NCI-H460 (cell line): Measurements from ENCODE around the gene PLCL2. TPM values are rescaled to one million over a fixed set of nuclear protein-coding genes. Genes with fewer than 3 reads are reported as not detected.

Source experiments
- DNase-seq: peaks from one replicate; pipeline ENCODE4 v3.0.0-alpha.2; 2016; ENCODE audit warnings: low read depth; ENCODE audit errors: extremely low read depth
- polyA plus RNA-seq: library from polyadenylated mRNA; depleted of rRNA; stranded (reverse); fragments of >200 nt; gene quantifications from 2 replicates; pipeline ENCODE4 v1.2.3, GENCODE V29; 2014; cell fraction: nucleus; rRNA removed
- total RNA-seq: library from RNA; depleted of rRNA; stranded (reverse); fragments of >200 nt; shearing (Covaris generic); gene quantifications from 2 replicates; pipeline ENCODE4 v1.2.3, GENCODE V29; 2014; rRNA removed

The PLCL2 gene
- total RNA-seq, result 3.5 and 3.8 TPM in 2 replicates
- polyA plus RNA-seq, result 0.65 and 1.0 TPM in 2 replicates

DNA sequence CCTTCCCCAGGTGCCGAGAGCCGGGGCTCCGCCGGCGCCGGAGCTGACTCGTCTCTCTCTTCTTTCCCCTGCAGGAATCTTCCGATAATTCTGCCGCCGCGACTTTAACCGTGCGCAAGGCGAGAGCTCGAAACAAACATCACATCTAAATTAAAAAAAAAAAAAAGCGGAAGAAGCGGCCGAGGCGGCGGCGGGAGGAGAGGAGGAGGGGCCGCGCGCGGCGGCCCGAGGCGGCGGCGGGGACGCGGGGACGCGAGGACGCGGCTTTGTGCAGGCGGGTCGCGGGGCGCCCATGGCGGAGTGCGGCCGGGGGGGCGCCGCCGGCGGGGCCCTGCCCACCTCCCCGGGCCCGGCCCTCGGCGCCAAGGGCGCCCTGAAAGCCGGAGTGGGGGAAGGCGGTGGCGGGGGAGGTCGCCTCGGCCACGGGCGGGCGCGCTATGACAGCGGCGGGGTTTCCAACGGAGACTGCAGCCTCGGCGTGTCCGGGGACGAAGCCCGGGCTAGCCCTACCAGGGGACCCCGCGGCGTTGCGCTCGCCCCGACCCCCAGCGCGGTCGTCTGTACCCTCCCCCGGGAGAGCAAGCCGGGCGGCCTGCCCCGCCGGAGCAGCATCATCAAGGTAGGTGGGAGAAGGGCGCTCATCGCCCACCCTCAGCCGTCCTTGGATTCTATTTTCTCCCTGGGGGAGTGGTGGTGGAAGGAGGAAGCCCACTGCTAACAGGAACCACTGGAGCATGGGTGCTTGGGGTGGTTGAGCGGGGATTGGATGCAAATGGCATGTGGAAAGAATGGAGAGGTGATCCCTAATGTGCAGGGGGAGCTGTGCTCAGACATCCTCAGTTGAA is at the start of gene PLCL2:
Gene PLCL2, plus strand, starts transcription at position 208 of the 845 bp plus-strand sequence. Its CDS starts 85 bp downstream, at position 293.
- DNase-seq, result no peak

DNA sequence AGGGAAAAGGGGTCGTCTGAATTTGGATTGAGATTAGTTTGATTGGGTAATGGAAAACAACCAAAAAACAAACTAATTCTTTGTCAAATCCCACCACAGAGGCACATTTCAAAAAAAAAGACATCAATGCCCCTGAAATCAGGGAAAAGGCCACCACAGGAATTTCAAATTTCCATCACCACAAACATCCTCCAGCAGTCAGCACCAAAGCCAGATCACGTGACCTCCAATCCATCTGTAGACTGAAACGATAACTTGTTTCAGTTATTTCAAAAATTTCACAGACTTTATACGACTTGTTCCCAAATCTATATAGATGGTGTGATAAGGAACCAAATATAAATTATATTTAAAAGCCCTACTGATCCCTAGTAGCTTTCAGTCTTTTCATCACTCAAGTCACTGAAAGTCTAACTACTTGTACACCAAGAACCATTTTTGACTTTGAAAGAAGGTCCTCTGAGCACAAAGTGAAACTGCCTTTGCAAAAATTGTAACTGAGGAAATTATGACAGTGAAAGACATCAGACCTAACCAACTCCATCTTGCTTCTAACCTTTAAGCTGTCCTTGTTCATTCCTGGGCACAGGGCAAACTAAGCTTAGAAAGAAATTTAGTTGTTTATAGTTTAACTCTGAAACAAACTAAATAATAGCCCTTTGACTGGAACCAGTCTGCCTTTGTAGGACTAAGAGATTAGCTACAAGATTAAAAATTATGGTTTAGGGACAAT is 48.1 kb upstream of the PLCL2 start:
- DNase-seq, result no peak

DNA sequence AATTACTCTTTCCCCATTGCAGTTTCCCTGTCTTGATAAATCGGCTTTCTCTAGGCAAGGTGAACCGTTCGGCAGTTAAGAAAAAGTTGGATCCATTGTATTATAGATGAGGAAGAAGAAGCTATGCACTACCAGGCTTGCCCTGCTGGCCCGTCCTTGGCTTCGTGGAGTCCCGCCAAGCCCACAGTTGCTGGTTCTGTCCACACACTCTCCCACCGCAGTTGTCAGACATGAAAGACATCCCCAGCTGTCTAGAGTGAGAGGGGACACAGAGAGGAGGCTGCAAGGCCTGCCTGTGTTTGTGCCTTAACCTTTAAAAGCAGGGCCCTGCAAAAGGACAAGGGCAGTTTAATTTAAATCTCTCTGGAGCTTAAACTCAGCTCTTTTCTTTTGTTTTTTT is 47.2 kb upstream of the PLCL2 start:
- no peak for DNase-seq

DNA sequence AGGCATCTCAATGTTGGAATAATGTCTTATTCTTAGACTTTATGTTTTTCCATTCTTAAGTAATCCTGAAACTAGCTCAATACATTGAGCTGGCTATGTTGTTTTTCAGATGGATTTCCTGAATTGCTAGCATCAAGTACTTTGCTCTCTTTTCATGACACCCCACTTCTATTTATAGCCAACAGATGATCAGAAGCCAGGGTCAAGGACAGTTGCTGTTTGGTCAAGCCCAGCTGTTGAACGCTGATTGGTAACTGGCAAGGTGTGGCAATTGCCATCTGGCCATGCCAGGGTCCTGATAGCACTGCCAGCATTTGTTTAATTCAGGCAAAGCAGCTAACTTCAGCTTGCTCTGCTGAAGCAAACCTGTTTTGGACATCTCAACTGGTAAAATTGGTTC is 46.2 kb upstream of the PLCL2 start:
- DNase-seq, result no peak

DNA sequence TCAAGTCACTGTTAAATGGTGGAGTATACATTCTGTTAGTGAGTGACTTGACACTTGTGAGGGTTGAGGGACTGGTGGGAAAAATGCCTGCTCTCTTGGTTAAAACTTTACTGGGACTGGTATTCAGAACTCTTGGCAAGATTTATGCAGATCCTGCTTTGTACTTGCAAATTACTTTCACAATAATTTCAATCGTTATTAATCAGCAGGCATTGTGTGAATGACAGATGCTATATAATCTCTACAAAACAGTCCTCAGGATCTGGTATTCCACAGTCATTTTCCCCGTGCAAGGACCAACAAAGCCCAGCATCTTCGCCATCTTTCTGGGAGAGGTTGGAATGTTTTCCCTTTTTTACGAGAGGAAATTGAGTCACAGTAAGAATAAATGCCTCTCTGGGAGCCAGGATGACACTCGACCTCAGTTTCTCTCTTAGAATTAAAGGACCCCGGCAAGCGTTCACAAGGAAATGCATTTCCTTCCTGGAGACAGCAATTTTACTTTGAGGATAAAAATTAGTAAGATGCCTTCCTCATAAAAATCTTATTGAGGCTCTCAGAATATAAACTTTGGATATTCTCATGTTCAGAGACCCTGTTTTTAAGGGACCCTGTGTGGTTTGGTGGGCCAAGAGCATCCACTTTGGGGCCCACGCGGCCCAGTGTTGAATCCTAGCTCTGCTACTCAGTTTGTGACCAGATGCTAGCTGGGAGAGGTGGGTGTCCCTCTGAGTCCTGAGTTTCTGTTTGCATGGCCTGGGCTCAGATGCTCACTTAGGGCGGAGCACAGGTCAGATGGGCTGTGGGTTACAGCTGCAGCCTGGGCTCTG is 45.3 kb upstream of the PLCL2 start:
- no peak for DNase-seq

DNA sequence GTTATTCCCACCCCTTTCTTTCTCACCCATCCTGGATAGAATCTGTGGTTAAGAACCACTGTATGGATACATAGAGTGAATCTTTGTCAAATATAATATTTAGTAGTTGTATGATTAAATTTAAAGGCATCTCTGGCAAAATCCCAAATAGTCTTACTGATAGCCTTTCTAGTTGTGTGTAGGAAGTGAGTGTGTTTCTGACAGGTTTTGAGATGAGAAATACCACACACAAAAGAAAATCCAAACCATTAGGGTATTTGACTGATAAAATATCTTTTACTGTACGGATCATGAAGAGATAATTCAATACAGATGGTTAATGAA is 44.7 kb upstream of the PLCL2 start:
- no peak for DNase-seq

DNA sequence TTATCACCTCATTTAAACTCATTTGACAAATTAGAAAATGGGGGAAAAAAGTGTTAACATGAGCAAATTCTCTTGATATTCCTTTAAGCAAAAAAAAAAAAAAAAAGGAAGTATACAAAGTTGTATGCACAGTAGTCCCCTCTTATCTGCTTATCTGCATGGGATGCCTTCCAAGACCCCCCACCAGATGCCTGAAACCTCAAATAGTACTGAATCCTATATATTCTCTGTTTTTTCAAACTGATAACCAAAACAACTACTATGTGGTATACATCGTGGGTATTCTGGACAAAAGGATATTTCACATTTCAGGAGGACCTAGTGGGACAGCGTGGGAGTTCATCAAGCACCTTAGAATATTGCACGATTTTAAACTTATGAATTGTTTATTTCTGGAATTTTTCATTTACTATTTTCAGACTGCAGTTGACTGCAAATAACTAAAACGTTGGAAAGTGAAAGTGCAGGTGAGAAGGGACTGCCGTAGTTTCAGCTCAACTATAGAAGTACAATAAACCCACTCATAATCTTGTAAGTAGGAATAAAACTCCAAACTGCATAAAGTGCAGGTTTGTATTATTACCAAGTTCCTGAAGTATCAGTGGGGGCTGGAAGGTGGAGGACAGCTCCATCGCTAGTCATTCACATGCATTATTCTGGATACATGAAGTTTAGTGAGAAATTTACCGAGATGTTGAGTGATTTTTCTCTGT is 43.6 kb upstream of the PLCL2 start:
- no peak for DNase-seq

DNA sequence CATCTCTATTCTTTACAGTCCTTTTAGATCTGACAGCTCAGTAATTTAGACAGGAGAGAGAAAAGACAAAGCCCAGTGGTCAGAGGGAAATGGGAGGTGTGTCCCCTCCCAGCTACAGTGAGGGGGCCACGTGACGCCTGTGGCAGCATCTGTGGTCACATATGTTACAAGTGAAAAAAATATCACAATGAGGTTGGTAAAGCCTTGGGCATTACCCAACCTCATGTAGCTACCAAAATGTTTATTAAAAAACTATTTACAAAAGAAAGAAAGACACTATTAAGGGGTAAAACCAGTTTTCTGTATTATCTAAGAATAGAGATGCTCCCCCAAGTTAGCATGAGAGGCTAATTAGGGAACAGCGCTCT is 42.9 kb upstream of the PLCL2 start:
- no peak for DNase-seq

DNA sequence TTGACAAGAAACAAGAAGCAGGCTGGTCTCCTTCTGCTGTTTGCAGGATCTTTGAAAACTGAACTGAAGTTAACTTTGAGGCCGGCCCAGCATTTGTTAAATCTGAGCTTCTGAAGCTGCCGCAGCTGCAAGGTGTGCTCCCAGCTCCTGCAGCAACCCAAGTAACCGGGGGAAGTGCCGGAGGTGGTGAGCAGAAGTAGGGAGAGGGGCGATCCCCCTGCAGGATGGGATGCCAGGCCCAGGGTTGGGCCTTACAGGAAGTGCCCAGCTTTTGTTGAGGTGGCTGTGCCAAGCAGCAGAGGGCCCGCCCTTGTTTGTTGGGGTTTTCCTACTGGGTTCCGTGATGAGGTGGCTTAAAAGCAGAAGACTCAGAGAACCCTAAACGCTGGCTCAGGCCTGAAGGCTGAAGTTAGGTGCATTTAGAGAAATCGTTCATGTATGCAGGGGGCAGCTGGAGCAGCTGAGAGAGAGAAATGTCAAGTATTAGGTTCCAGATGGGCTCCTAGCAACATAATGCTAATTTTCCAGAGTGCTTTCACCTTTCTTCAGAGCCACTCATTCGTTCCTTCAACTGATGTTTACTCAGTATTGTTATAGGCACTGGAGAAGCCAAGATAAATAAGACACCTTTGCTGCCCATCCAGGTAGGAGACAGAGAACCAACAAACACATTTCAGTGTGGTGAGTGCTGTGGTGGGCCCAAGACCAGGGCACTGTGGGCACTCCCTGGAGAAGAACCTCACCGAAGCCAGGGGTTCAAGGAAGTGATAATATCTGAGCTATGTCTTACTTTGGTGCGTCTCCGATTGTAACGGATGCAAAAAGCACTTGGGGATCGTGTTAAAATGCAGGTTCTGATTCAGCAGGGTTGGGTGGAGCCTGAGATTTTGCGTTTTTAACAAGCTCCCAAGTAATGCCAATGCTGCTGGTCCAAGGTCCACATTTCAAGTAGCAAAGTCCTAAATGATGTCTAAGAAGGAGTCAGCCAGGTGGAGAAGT is 42.2 kb upstream of the PLCL2 start:
- no peak for DNase-seq

DNA sequence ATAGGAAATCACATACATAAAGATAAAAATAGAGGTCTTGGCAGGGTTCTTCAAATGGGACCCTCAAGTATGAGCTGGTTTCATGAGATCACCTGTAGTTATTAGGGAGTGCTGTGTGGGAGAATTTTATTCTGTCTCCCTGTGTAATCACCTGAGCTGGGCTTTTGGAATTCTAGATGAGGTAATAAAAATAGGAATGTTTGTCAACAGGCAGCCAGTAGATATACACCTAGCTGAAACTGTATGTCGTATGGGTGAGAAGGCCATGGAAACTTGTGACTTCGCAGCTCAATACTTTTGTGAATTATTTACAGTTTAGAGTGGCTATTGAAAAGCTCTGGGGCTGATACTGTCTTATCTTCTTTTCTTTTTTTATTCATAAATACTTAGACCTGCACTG is 40.5 kb upstream of the PLCL2 start:
- DNase-seq, result no peak

DNA sequence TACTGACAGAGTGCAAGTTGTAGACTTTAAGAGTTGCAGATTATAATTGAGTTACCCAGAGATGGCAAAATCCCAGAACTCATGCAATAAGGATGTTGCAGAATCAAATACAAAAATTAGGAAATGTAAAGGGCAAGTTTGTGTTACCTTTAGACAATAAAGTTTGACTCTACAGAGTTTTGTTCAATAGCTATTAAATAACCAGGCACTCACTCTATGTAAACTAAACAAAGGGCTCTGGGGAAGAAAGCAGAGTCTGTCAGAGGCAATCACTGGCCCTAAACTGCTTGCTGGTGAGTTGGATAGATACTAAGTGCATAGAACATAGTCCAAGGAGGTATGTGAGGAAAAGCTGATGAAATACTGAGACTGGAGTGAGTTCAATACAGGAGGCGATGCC is 40.0 kb upstream of the PLCL2 start:
- no peak for DNase-seq

DNA sequence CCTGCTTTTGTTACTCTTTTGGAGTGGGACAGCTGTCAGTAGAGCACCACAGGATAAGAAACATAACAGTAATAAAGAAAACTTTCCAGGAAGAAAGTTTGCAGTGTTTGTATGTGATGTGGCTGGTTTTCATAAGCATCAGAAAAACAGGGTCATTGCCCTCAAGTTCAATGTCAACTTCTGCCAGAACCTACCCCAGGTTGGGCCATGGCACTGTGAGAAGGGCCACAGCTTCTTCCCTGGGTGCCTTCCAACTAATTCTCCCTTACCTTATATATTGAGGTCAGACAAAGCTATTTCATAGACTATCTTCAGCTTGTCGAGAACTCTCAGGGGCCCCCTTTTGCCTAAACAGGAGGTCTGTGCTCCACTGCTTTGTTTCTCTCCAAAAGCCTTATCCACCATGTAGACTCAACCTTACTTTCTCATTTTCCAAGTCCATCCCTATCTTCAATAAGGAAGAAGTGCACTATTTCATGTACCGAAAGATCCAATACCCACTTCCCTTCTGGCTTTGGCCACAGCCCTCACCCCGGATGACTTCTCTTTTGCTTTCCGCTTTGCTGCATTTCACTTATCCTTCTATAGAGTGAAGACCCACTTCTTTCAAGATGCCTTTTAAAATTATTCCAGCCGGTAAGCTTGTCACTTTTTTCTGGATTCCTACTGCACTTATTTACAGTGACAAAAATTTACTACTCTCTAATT is 38.2 kb upstream of the PLCL2 start:
- DNase-seq, result no peak

DNA sequence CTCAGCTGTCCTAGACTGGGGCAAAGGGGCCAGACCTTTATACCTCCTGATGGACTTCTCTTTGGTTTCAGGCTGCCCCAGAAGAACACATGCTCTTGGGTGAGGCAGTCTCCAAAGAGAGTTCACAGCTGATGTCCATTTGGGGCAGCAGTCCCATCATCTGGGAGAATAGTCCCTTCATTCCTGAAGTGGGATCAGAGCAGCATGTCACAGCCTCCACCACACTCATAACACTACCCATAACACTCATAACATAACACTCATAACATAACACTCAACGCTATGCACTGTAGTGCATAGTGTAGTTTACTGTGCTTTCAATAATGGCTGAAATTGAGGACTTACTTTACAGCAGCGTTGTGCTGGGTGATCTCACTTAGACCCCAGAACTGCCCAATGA is 36.7 kb upstream of the PLCL2 start:
- DNase-seq, result no peak

DNA sequence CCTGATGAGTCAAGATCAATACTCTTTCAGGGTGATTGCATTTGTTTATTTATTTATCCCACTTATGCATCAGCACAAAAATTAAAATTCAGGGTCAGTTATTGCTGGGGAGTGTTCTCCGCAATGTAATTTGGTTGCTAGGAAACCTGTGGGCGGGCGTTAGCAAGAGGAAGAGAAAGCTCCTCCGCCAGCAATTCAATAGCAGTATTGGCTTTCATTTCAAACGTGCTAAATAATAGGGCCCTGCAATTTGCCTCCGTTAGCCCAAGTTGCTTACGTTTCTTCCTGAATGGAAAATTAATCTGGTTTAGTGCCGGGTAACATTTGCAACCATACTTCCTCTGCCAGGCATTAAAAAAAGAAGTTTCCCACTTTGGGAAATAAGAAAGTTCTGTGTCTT is 35.5 kb upstream of the PLCL2 start:
- no peak for DNase-seq

DNA sequence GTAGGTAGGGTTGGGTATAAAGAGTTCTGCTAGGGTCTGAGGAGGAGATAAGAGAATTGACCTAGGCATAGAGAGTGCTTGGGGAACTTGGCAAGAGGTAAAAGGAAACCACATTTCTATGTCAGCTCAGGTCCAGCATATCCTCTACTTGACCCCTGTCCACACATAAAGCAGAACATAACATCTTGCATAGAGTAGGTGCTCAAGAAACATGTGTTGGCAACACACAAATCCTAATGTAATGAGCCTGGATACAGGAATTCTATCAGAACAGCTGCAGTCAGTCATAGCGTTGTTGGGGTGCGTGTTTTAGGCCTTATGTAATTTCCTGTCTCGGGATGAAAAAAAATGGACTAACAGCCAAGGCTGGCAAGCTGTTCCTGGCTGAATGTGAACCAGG is 35.0 kb upstream of the PLCL2 start:
- no peak for DNase-seq

DNA sequence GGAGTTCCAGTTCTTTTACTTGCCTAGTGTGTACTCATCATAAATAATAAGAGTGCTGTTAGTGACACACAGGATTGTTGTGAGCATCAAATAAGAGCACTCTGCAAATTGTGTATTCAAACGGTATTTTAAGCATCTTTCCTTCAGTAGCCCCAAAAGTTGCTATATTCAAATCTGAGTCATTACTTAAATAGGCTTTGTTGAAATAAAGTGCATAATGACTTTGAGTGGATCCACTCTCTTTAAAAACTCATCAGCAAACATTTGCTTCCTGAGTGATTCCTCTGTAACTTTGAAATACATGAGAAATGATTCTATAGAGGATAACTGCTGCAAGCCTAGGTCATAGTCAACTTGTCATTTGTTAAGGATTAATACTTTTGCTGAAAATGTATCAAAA is 29.3 kb upstream of the PLCL2 start:
- no peak for DNase-seq

DNA sequence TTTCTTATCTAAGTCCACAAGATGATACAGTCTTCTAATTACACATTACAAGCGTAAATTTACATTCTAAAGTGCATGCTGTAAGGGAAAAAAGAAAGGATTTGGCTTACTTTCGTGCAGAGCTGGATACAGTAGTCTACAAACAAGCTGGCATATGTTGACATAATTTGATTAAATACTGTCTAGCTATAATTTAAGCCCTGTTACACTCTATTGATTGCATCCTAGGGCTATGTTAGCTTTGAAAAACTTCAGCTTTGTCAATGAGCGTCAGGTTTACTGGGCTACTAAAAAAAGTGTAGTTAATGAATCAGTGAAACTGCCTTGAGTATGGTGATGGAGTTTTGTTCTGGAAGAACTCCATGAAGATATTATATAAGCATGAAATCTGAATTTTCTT is 24.5 kb upstream of the PLCL2 start:
- DNase-seq, result no peak

DNA sequence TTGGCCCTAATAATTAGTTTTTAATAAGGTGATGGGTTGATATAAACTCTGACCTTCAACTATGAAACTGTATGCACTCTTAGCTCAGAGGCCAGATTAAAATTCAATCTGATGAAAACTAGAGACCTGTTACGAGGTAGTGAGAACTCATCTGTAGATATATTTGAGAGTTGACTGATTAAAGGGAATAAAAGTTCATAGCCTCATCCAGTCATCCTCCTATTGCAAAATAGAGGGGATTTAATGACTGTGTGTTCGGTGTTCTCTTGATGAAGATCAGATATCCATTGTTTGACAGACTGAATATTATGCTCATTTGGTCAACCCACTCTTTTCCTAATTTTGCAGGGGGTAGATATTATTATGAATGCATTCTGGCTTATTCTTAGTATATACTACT is 23.3 kb upstream of the PLCL2 start:
- DNase-seq, result no peak
